ENCODE measurements around the gene ATP2B2. TPM values are rescaled to one million over a fixed set of nuclear protein-coding genes. Genes with fewer than 3 reads are reported as not detected.

Gene ATP2B2
- total and polyA plus RNA-seq, 2 of the 8 experiments (the other 6 are each of a cell fraction or from before 2014, with no cell fraction given), result 0.14 to 1.2 TPM

DNA sequence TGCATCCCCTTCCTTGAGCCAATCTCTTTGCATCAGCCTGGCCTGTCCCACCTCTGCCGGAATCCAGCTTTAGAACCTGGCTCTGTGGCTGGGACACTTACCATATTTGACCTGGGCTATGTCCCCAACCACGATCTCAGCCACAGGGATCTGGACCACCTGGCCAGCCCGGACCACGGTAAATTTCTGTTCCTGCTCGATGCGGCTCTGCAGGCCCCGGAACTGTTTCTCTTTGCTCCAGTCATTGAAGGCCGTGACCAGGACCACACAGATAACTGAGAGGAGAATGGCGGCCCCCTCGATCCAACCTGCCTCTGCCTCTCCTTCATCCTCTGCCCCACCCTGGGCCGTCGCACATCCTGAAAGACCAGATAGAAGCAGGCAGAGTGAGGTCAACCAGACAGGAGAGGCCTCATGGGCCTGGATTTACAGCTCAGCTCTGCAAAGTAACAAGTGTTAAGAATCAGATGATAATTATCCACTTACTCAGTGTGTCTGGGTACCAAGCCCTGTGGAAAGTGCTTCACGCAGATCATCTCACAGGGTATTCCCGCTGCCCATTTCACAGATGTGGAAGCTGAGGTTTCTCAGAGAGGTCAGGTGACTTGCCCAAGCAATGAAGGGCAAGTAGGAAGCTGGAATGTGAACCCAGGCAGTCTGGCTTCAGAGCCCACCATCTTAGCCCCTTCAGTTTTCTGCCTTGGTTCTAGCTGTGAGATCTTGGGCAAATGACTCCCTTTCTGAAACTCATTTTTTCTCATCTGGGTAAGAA is 103.2 kb downstream of the ATP2B2 start (continued):
- TF ChIP-seq, protein P1, sequence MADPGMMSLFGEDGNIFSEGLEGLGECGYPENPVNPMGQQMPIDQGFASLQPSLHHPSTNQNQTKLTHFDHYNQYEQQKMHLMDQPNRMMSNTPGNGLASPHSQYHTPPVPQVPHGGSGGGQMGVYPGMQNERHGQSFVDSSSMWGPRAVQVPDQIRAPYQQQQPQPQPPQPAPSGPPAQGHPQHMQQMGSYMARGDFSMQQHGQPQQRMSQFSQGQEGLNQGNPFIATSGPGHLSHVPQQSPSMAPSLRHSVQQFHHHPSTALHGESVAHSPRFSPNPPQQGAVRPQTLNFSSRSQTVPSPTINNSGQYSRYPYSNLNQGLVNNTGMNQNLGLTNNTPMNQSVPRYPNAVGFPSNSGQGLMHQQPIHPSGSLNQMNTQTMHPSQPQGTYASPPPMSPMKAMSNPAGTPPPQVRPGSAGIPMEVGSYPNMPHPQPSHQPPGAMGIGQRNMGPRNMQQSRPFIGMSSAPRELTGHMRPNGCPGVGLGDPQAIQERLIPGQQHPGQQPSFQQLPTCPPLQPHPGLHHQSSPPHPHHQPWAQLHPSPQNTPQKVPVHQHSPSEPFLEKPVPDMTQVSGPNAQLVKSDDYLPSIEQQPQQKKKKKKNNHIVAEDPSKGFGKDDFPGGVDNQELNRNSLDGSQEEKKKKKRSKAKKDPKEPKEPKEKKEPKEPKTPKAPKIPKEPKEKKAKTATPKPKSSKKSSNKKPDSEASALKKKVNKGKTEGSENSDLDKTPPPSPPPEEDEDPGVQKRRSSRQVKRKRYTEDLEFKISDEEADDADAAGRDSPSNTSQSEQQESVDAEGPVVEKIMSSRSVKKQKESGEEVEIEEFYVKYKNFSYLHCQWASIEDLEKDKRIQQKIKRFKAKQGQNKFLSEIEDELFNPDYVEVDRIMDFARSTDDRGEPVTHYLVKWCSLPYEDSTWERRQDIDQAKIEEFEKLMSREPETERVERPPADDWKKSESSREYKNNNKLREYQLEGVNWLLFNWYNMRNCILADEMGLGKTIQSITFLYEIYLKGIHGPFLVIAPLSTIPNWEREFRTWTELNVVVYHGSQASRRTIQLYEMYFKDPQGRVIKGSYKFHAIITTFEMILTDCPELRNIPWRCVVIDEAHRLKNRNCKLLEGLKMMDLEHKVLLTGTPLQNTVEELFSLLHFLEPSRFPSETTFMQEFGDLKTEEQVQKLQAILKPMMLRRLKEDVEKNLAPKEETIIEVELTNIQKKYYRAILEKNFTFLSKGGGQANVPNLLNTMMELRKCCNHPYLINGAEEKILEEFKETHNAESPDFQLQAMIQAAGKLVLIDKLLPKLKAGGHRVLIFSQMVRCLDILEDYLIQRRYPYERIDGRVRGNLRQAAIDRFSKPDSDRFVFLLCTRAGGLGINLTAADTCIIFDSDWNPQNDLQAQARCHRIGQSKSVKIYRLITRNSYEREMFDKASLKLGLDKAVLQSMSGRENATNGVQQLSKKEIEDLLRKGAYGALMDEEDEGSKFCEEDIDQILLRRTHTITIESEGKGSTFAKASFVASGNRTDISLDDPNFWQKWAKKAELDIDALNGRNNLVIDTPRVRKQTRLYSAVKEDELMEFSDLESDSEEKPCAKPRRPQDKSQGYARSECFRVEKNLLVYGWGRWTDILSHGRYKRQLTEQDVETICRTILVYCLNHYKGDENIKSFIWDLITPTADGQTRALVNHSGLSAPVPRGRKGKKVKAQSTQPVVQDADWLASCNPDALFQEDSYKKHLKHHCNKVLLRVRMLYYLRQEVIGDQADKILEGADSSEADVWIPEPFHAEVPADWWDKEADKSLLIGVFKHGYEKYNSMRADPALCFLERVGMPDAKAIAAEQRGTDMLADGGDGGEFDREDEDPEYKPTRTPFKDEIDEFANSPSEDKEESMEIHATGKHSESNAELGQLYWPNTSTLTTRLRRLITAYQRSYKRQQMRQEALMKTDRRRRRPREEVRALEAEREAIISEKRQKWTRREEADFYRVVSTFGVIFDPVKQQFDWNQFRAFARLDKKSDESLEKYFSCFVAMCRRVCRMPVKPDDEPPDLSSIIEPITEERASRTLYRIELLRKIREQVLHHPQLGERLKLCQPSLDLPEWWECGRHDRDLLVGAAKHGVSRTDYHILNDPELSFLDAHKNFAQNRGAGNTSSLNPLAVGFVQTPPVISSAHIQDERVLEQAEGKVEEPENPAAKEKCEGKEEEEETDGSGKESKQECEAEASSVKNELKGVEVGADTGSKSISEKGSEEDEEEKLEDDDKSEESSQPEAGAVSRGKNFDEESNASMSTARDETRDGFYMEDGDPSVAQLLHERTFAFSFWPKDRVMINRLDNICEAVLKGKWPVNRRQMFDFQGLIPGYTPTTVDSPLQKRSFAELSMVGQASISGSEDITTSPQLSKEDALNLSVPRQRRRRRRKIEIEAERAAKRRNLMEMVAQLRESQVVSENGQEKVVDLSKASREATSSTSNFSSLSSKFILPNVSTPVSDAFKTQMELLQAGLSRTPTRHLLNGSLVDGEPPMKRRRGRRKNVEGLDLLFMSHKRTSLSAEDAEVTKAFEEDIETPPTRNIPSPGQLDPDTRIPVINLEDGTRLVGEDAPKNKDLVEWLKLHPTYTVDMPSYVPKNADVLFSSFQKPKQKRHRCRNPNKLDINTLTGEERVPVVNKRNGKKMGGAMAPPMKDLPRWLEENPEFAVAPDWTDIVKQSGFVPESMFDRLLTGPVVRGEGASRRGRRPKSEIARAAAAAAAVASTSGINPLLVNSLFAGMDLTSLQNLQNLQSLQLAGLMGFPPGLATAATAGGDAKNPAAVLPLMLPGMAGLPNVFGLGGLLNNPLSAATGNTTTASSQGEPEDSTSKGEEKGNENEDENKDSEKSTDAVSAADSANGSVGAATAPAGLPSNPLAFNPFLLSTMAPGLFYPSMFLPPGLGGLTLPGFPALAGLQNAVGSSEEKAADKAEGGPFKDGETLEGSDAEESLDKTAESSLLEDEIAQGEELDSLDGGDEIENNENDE (IDR thresholded peaks at IDR 0.05; ENCODE audit: insufficient replicate concordance, low read length), result no peak
- TF ChIP-seq CHD2 (IDR thresholded peaks at IDR 0.05; ENCODE audit: low read length) (no peak), YY1 (IDR thresholded peaks at IDR 0.05; ENCODE audit: low read depth, low read length) (no peak), BACH1 (IDR thresholded peaks at IDR 0.05; ENCODE audit: low read length) (no peak)
- TF ChIP-seq, protein P2, sequence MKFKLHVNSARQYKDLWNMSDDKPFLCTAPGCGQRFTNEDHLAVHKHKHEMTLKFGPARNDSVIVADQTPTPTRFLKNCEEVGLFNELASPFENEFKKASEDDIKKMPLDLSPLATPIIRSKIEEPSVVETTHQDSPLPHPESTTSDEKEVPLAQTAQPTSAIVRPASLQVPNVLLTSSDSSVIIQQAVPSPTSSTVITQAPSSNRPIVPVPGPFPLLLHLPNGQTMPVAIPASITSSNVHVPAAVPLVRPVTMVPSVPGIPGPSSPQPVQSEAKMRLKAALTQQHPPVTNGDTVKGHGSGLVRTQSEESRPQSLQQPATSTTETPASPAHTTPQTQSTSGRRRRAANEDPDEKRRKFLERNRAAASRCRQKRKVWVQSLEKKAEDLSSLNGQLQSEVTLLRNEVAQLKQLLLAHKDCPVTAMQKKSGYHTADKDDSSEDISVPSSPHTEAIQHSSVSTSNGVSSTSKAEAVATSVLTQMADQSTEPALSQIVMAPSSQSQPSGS (IDR thresholded peaks at IDR 0.05; ENCODE audit: low read length), result no peak
- TF ChIP-seq, protein P3, sequence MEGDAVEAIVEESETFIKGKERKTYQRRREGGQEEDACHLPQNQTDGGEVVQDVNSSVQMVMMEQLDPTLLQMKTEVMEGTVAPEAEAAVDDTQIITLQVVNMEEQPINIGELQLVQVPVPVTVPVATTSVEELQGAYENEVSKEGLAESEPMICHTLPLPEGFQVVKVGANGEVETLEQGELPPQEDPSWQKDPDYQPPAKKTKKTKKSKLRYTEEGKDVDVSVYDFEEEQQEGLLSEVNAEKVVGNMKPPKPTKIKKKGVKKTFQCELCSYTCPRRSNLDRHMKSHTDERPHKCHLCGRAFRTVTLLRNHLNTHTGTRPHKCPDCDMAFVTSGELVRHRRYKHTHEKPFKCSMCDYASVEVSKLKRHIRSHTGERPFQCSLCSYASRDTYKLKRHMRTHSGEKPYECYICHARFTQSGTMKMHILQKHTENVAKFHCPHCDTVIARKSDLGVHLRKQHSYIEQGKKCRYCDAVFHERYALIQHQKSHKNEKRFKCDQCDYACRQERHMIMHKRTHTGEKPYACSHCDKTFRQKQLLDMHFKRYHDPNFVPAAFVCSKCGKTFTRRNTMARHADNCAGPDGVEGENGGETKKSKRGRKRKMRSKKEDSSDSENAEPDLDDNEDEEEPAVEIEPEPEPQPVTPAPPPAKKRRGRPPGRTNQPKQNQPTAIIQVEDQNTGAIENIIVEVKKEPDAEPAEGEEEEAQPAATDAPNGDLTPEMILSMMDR (IDR thresholded peaks at IDR 0.05; ENCODE audit: control extremely low read depth in 1 of 3, insufficient read depth in 1 of 3, low read depth in 1 of 3, low read length in 3 of 3), result no peak

Measured in H1 (cell line).